ENCODE measurements around the gene SHISA7. TPM values are rescaled to one million over a fixed set of nuclear protein-coding genes. Genes with fewer than 3 reads are reported as not detected.

The SHISA7 gene
- total and polyA plus RNA-seq, 2 of the 4 experiments (the other 2 are of a cell fraction): not detected

DNA sequence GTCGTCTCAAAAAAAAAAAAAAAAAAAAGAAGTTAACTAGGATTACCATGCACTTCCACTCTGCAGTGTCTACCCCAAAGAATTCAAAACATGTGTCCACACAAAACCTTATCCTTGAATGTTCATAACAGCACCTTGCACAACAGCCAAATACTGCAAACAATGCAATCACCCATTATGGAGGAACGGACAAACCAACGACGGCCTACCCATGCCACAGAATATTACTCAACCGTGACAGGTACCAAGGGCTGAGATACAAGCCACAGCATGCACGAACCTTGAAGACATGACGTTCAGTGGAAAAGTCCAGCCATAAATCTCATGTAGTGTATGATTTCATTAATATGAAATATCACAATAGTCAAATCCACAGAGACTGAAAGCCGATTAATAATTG lies 3.0 kb upstream of the SHISA7 start:
- BruUV-seq (replicated peaks): no TSS peak
- CTCF ChIA-PET: no interaction called here
- Histone ChIP-seq H3K9me3 (ENCODE audit: control insufficient read depth, insufficient read depth, low read length) (no peaks in the 10 kb centered on the region), H2AK9ac (replicated peaks; ENCODE audit: low read depth, low read length, poor library complexity) (no peak overlapping the region), H2AK5ac (ENCODE audit: low read depth, low read length) (no peak overlapping the region), H2BK5ac (ENCODE audit: low read depth, low read length, poor library complexity, severe bottlenecking) (no peak overlapping the region), H3K36me3 (ENCODE audit: control insufficient read depth, insufficient read depth, low read length) (no peaks in the 10 kb centered on the region), H3K4me1 (ENCODE audit: control insufficient read depth, insufficient read depth, low read length) (no peaks in the 10 kb centered on the region), H3K27ac (ENCODE audit: insufficient read depth, low read length) (no peak overlapping the region), H3K4me2 (ENCODE audit: low read depth, low read length) (no peak overlapping the region), H2BK120ac (ENCODE audit: low read depth, low read length) (no peak overlapping the region), H2BK20ac (ENCODE audit: low read depth, low read length) (no peak overlapping the region), H3K18ac (ENCODE audit: low read depth, low read length) (no peak overlapping the region), H4K5ac (ENCODE audit: low read depth, low read length) (no peak overlapping the region), H3K27me3 (ENCODE audit: control insufficient read depth, insufficient read depth, low read length) (peaks cover 66% of the 10 kb centered on the region), H3K79me1 (ENCODE audit: low read depth in 1 of 2, low read length in 2 of 2) (no peaks in the 10 kb centered on the region), H3K9ac (ENCODE audit: low read depth, low read length) (no peak overlapping the region), H3K23ac (ENCODE audit: low read depth, low read length) (no peak overlapping the region), H4K20me1 (ENCODE audit: insufficient read depth, low read length) (peaks cover 8% of the 10 kb centered on the region; the same call in 1 of the 2 replicates), H3K9me1 (ENCODE audit: insufficient read depth, low read length) (no peaks in the 10 kb centered on the region), H3K56ac (ENCODE audit: extremely low read depth, insufficient read depth, low read length) (no peak overlapping the region), H4K91ac (ENCODE audit: insufficient read depth, low read depth, low read length) (no peak overlapping the region), H3K14ac (replicated peaks; ENCODE audit: low read depth, low read length) (no peak overlapping the region), H3K4me3 (ENCODE audit: insufficient read depth, low read depth, low read length) (no peak overlapping the region), H2AFZ (replicated peaks; ENCODE audit: low read length, poor library complexity) (no peak overlapping the region), H2BK15ac (ENCODE audit: low read depth, low read length) (no peak overlapping the region), H4K8ac (ENCODE audit: low read depth in 2 of 2, low read length in 2 of 2) (no peak overlapping the region), H3K4ac (ENCODE audit: low read depth, low read length) (no peak overlapping the region)
- dilution Hi-C loops (cut with HindIII; ENCODE audit: low sequenced_read_pairs, unreplicated experiment) (no loop called here), in situ Hi-C loops (cut with MboI; ENCODE audit: low sequenced_read_pairs) (no loop called here), intact Hi-C loops (cut with micrococcal nuclease) (no loop called here)
- TF ChIP-seq BHLHE40 (IDR thresholded peaks at IDR 0.05; ENCODE audit: low read depth, low read length): no peak
- TF ChIP-seq CHD1 (IDR thresholded peaks at IDR 0.05; ENCODE audit: low read depth, low read length): no peak
- TF ChIP-seq RAD21 (IDR thresholded peaks at IDR 0.05; ENCODE audit: low read length): no peak
- no peak for DNase-seq
- no CpG with 5 or more reads among the region's 8 CpGs for WGBS, 2 experiments (ENCODE audit: extremely low coverage in 2 of 2, insufficient read length in 1 of 2)
- POLR2A ChIA-PET (ENCODE audit: unreplicated experiment): no interaction called here
- no peak for ATAC-seq (ENCODE audit: low read depth)

All from IMR-90 (cell line).